AG09319 (cell line): ENCODE results near the gene SLC6A20.
"Not testable (repeated sequence)": the region's sequence is repeated elsewhere in the genome, so short reads cannot be mapped to it uniquely, and the experiment has no call there.

Experiments used
- DNase-seq: peaks from one replicate; pipeline ENCODE4 v3.0.0-alpha.2; 2010; ENCODE audit warnings: low read depth; ENCODE audit errors: extremely low read depth
- CTCF ChIP-seq: IDR thresholded peaks from 2 replicates; pipeline ENCODE4 v1.5.1; 2011; ENCODE audit warnings: low read depth, mild to moderate bottlenecking, inconsistent platforms, low read length, moderate library complexity

The SLC6A20 gene

DNA sequence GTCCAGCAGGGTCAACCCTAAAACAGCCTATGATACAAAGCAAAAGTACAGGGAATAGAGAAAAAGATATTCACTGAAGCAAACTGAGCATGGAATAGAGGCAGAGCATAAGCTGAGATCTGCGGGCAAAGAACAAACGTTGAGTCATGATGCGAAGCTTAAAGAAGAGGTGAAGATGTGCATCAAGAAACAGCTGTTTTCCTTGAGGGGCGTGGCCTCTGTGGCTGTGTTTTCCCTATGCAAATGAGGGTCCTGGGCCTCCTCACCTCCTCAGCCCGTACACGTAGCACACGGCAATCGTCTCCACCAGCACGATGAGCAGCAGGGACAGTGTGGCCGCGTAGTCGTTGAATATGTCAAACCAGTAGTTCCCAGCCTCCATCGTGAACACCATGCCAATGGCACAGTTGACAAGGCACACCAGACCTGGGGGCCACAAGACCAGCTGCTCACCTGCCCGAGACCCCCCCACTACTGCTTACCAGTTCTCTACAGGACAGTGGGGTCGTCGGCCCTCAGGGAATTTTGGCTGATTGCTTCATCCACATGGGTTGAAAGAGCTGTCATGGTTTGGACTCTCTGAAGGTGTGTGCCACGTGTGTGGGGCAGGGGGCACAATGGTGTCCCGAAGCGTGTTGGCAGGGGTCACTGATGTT is 33.6 kb downstream of the SLC6A20 start:
- no peak for DNase-seq

GRCh38 chr3:45761831-45762230 is 34.5 kb downstream of the SLC6A20 start:
- TF ChIP-seq CTCF, result no peak

More for the DNA sequence above, 33.6 kb downstream of the SLC6A20 start:
- no peak for TF ChIP-seq CTCF

GRCh38 chr3:45760878-45761711 is 35.2 kb downstream of the SLC6A20 start:
- peak; percentile 44 for DNase-seq
- peak; percentile 88 for TF ChIP-seq CTCF

More at GRCh38 chr3:45761831-45762230, 34.5 kb downstream of the SLC6A20 start:
- DNase-seq, result no peak

GRCh38 chr3:45759851-45760250 is 36.5 kb downstream of the SLC6A20 start:
- DNase-seq, result no peak
- TF ChIP-seq CTCF, result no peak

DNA sequence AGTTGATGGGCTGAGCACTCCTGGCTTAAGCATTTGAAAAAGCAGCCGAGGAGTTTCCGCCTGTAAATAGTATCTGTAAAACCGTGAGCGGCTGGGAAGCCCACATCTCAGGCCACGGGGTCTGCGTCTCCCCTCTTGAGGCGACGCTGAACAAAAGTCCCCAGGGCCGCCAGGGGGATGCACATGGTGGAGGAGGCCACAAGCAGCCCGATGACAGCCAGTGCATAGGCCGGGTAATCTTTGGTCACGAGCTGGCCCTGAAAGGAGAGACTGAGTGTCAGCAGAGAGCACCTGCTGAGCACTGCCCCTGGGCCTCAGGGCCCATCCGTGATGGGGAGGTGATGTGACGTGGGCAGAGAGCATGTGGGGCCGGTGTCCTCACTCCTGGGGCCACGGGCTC is 37.5 kb downstream of the SLC6A20 start:
- no peak for DNase-seq
- no peak for TF ChIP-seq CTCF

DNA sequence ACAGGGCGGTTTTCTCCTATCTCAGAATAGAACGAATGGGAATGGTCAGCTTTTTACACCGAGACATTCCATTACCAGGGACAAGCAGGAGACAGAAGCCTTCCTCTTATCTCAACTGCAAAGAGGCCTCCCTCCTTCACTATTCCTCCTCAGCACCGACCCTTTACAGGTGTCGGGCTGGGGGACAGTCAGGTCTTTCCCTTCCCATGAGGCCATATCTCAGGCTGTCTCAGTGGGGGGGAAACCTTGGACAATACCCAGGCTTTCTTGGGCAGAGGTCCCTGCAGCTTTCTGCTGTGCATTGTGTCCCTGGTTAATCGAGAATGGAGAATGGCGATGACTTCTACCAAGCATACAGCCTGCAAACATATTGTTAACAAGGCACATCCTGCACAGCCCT is 39.2 kb downstream of the SLC6A20 start:
- DNase-seq, result not testable (repeated sequence)

GRCh38 chr3:45756055-45756454 is 40.3 kb downstream of the SLC6A20 start:
- TF ChIP-seq CTCF, result no peak
- DNase-seq, result no peak
